Gastroesophageal sphincter (tissue), 4 donors: ENCODE data around the gene NR1H2. TPM values are rescaled to one million over a fixed set of nuclear protein-coding genes. Genes with fewer than 3 reads are reported as not detected.

Experiments
- ATAC-seq: fragments of 150-250 bp; one replicate; pipeline ENCODE4 v1.9.1; 2016; ENCODE audit warnings: mild to moderate bottlenecking, moderate library complexity
- H3K27ac ChIP-seq, 4 donors: fragments of 200-600 bp; sonication (generic) in 3 of 4; 1 replicate in 3 of 4; 2 replicates in 1 of 4; pipeline ENCODE4 v1.5.1; 2016 to 2019
- H3K27me3 ChIP-seq: fragments of 200-600 bp; sonication (generic); one replicate; pipeline ENCODE4 v1.5.1; 2019
- H3K36me3 ChIP-seq, 2 donors: fragments of 200-600 bp; sonication (generic); one replicate each; pipeline ENCODE4 v1.5.1; 2019; ENCODE audit warnings: control low read depth in 1 of 2
- H3K4me1 ChIP-seq, 3 donors: fragments of 200-600 bp; sonication (generic); 1 replicate in 2 of 3; 2 replicates in 1 of 3; pipeline ENCODE4 v1.5.1; 2016 to 2019; ENCODE audit warnings: control low read depth in 2 of 3
- H3K4me3 ChIP-seq, 2 donors: fragments of 200-600 bp; sonication (generic); one replicate each; pipeline ENCODE4 v1.5.1; 2019; ENCODE audit warnings: mild to moderate bottlenecking in 1 of 2, moderate library complexity in 1 of 2
- H3K9me3 ChIP-seq, 3 donors: fragments of 200-600 bp; sonication (generic); one replicate each; pipeline ENCODE4 v1.5.1; 2017 to 2019; ENCODE audit warnings: control low read depth in 2 of 3
- CTCF ChIP-seq, 4 experiments: fragments of 200-600 bp in 2 of 4; fragments of 450-650 bp in 2 of 4; sonication (generic) in 1 of 4; IDR thresholded peaks; one replicate each; pipeline ENCODE4 v1.5.1; 2017 to 2019; ENCODE audit warnings: antibody characterized with exemption in 4 of 4, mild to moderate bottlenecking in 2 of 4, moderate library complexity in 2 of 4
- EP300 ChIP-seq: sonication (generic); formaldehyde crosslinking; IDR thresholded peaks from one replicate; pipeline ENCODE4 v1.6.1; 2017; ENCODE audit warnings: antibody characterized with exemption, mild to moderate bottlenecking
- POLR2A ChIP-seq, 2 donors: fragments of 450-650 bp; IDR thresholded peaks; one replicate each; pipeline ENCODE4 v1.6.1; 2017; ENCODE audit warnings: antibody characterized with exemption in 2 of 2, mild to moderate bottlenecking in 2 of 2, moderate library complexity in 1 of 2
- POLR2AphosphoS5 ChIP-seq: sonication (generic); formaldehyde crosslinking; IDR thresholded peaks from one replicate; pipeline ENCODE4 v1.6.1; 2017; ENCODE audit warnings: antibody characterized with exemption
- WGBS, 2 donors: methylation state at CpG; one replicate each; pipeline ENCODE4 v1.1.5; 2018; ENCODE audit warnings: low coverage in 1 of 2; 5-methylcytosine and 5-hydroxymethylcytosine counted together
- total RNA-seq, 4 donors: library from RNA; depleted of rRNA; stranded (reverse); fragments of >200 nt; gene quantifications; one replicate each; pipeline ENCODE4 v1.1.0, GENCODE V29; 2016

The NR1H2 gene
- total RNA-seq, 4 donors from 2014 or later = 138 to 191 (median 145) TPM

GRCh38 chr19:50368649-50369570 lies 7.3 kb upstream of the NR1H2 start:
- H3K9me3 ChIP-seq = no peaks in the 10 kb centered on the region
- H3K4me3 ChIP-seq = peak overlapping the region; percentile 44 to 60
- TF ChIP-seq CTCF (IDR thresholded peaks at IDR 0.05) (peak in 3 of 4 experiments; percentile 89 to 97 (median 93)), POLR2AphosphoS5 (no peak), POLR2A (IDR thresholded peaks at IDR 0.05) (peak in 1 of 2 donors; percentile 12)
- H3K36me3 ChIP-seq = no peaks in the 10 kb centered on the region
- H3K27me3 ChIP-seq = no peaks in the 10 kb centered on the region
- peak overlapping the region; percentile 34 to 84 (median 78) for H3K27ac ChIP-seq
- ATAC-seq = peak; percentile 93
- 12% methylated on average over 5 to 20 of the region's 34 CpGs for WGBS, 2 donors
- peaks cover 0 to 5% (median 0%) of the 10 kb centered on the region in 3 donors for H3K4me1 ChIP-seq

- no peak for TF ChIP-seq POLR2A (IDR thresholded peaks at IDR 0.05)
- TF ChIP-seq CTCF (IDR thresholded peaks at IDR 0.05) = no peak
- TF ChIP-seq POLR2AphosphoS5 = no peak
- no peak for TF ChIP-seq EP300
- WGBS, 2 donors = 71 to 83% methylated on average over 4 to 6 of the region's 10 CpGs
Observed at GRCh38 chr19:50371914-50372475, 4.3 kb upstream of the NR1H2 start.

GRCh38 chr19:50377051-50377461 lies 799 bp downstream of the NR1H2 start:
- Histone ChIP-seq H3K4me3 (peak overlapping the region; percentile 71 to 94), H3K27ac (peak overlapping the region; percentile 92 to 100 (median 98)), H3K4me1 (peaks cover 0 to 31% (median 3%) of the 10 kb centered on the region in 3 donors), H3K36me3 (peaks cover 0 to 49% of the 10 kb centered on the region in 2 donors), H3K9me3 (no peaks in the 10 kb centered on the region), H3K27me3 (no peaks in the 10 kb centered on the region)
- WGBS, 2 donors = 23 to 37% methylated on average over 4 to 7 of the region's 7 CpGs
- TF ChIP-seq POLR2AphosphoS5 (no peak), CTCF (IDR thresholded peaks at IDR 0.05) (no peak), POLR2A (IDR thresholded peaks at IDR 0.05) (no peak), EP300 (no peak)
- ATAC-seq = peak; percentile 2

More at GRCh38 chr19:50371914-50372475, 4.3 kb upstream of the NR1H2 start:
- Histone ChIP-seq H3K36me3 (no peaks in the 10 kb centered on the region), H3K27me3 (no peaks in the 10 kb centered on the region), H3K27ac (no peak overlapping the region), H3K9me3 (no peaks in the 10 kb centered on the region), H3K4me3 (no peak overlapping the region), H3K4me1 (peaks cover 0 to 15% (median under 1%) of the 10 kb centered on the region in 3 donors)
- ATAC-seq = no peak

GRCh38 chr19:50377517-50377916 lies 1.3 kb downstream of the NR1H2 start:
- ATAC-seq = no peak
- H3K27me3 ChIP-seq = no peaks in the 10 kb centered on the region
- 54 to 67% methylated on average over 1 to 3 of the region's 9 CpGs for WGBS, 2 donors
- peaks cover 0 to 53% of the 10 kb centered on the region in 2 donors for H3K36me3 ChIP-seq
- H3K4me3 ChIP-seq = peak overlapping the region in 1 of 2 donors; percentile 94
- TF ChIP-seq POLR2A (IDR thresholded peaks at IDR 0.05) = no peak
- TF ChIP-seq EP300 = no peak
- no peak for TF ChIP-seq POLR2AphosphoS5
- peak overlapping the region in 3 of 4 donors; percentile 97 to 100 (median 98) for H3K27ac ChIP-seq
- no peaks in the 10 kb centered on the region for H3K9me3 ChIP-seq
- H3K4me1 ChIP-seq = peaks cover 0 to 31% (median 3%) of the 10 kb centered on the region in 3 donors

GRCh38 chr19:50378169-50378862 lies 2.1 kb downstream of the NR1H2 start:
- no CpG with 5 or more reads among the region's 36 CpGs for WGBS, 2 donors
- H3K27ac ChIP-seq = no peak overlapping the region
- H3K27me3 ChIP-seq = no peaks in the 10 kb centered on the region
- peaks cover 0 to 57% of the 10 kb centered on the region in 2 donors for H3K36me3 ChIP-seq
- H3K9me3 ChIP-seq = no peaks in the 10 kb centered on the region
- peaks cover 0 to 33% (median 3%) of the 10 kb centered on the region in 3 donors for H3K4me1 ChIP-seq
- H3K4me3 ChIP-seq = no peak overlapping the region
- ATAC-seq = no peak
- TF ChIP-seq POLR2A (IDR thresholded peaks at IDR 0.05) (no peak), POLR2AphosphoS5 (no peak), CTCF (IDR thresholded peaks at IDR 0.05) (no peak), EP300 (no peak)
